Panc1 (cell line): Measurements from ENCODE around the gene DYNLL2. TPM values are rescaled to one million over a fixed set of nuclear protein-coding genes. Genes with fewer than 3 reads are reported as not detected.
"Not testable (repeated sequence)": the region's sequence is repeated elsewhere in the genome, so short reads cannot be mapped to it uniquely, and the experiment has no call there.

ENCODE experiments used
- ATAC-seq: fragments of 200-7000 bp; cut with Tn5 transposase; 2 replicates; pipeline ENCODE4 v1.9.1; 2020; ENCODE audit warnings: mild to moderate bottlenecking, moderate library complexity
- BruUV-seq: library from RNA; stranded (reverse); fragments of 400-500 nt; replicated peaks from 2 replicates; lab custom pipeline; 2021; lab: Mats Ljungman, UMichigan
- CTCF ChIA-PET: fragments of 300-600 bp; sonication (Branson Sonifier 250); formaldehyde crosslinking; loops from one replicate; lab custom pipeline; 2022; ENCODE audit warnings: antibody characterized with exemption; lab: Charles Lee
- POLR2A ChIA-PET: fragments of 300-600 bp; sonication (Branson Sonifier 250); formaldehyde crosslinking; loops from one replicate; lab custom pipeline; 2022; ENCODE audit warnings: antibody characterized with exemption; lab: Charles Lee
- DNase-seq: peaks from one replicate; pipeline ENCODE4 v3.0.0-alpha.2; 2010; ENCODE audit warnings: low read depth, low spot score
- H3K27ac ChIP-seq: 2 replicates; pipeline ENCODE4 v1.5.1; 2011; ENCODE audit warnings: mild to moderate bottlenecking, low read length, inconsistent platforms
- H3K27me3 ChIP-seq: fragments of 200-500 bp; sonication (Bioruptor generic); 2 replicates; pipeline ENCODE4 v1.6.0; 2014; ENCODE audit warnings: low read length, inconsistent platforms; ENCODE audit not compliant: control insufficient read depth, insufficient read depth
- H3K36me3 ChIP-seq: fragments of 200-500 bp; sonication (Bioruptor generic); 2 replicates; pipeline ENCODE4 v1.5.1; 2014; ENCODE audit warnings: inconsistent platforms, mild to moderate bottlenecking, low read length, moderate library complexity; ENCODE audit not compliant: control insufficient read depth, insufficient read depth
- H3K4me1 ChIP-seq: 2 replicates; pipeline ENCODE4 v1.5.1; 2011; ENCODE audit warnings: inconsistent platforms, mild to moderate bottlenecking, low read length, moderate library complexity; ENCODE audit not compliant: control insufficient read depth, insufficient read depth
- H3K4me3 ChIP-seq, 2 experiments: 2 replicates each; pipeline ENCODE4 v1.5.1; 2011 to 2012; ENCODE audit warnings: low read depth in 2 of 2, low read length in 2 of 2, mild to moderate bottlenecking in 2 of 2, inconsistent platforms in 1 of 2, moderate library complexity in 1 of 2
- H3K9me3 ChIP-seq: fragments of 200-500 bp; sonication (Bioruptor generic); 2 replicates; pipeline ENCODE4 v1.5.1; 2014; ENCODE audit warnings: low read depth, mild to moderate bottlenecking, inconsistent platforms, low read length, moderate library complexity; ENCODE audit not compliant: control insufficient read depth, insufficient read depth
- CTCF ChIP-seq: fragments of 450-650 bp; IDR thresholded peaks from 2 replicates; pipeline ENCODE4 v1.5.1; 2017; ENCODE audit warnings: mild to moderate bottlenecking
- POLR2AphosphoS5 ChIP-seq: IDR thresholded peaks from 2 replicates; pipeline ENCODE4 v1.6.1; 2012; ENCODE audit warnings: mild to moderate bottlenecking, low read depth, low read length, moderate library complexity
- REST ChIP-seq, 2 experiments: IDR thresholded peaks; 2 replicates each; pipeline ENCODE4 v1.6.1; 2011 to 2012; ENCODE audit warnings: low read depth in 2 of 2, control low read depth in 1 of 2, low read length in 1 of 2, mild to moderate bottlenecking in 1 of 2, moderate library complexity in 1 of 2; ENCODE audit not compliant: insufficient read depth in 1 of 2
- SIN3A ChIP-seq: IDR thresholded peaks from 2 replicates; pipeline ENCODE4 v1.6.1; 2012; ENCODE audit warnings: low read depth, mild to moderate bottlenecking, low read length, moderate library complexity, borderline replicate concordance; ENCODE audit not compliant: insufficient read depth
- TCF7L2 ChIP-seq: IDR thresholded peaks from 2 replicates; pipeline ENCODE4 v1.6.1; 2011; ENCODE audit warnings: mild to moderate bottlenecking, low read depth, low read length, inconsistent platforms
- in situ Hi-C: cut with HindIII; loops from 2 replicates; pipeline ENCODE4 v1.10.0; 2016; ENCODE audit warnings: low sequenced_read_pairs, low pct_unique_long_range_greater_than_20kb
- intact Hi-C: fragments of 100-400 bp; cut with micrococcal nuclease; formaldehyde crosslinking; loops from one replicate; pipeline ENCODE4 v1.10.0; 2022; ENCODE audit not compliant: unreplicated experiment
- total RNA-seq: library from RNA; stranded (reverse); gene quantifications from one replicate; pipeline ENCODE4 v1.2.1, GENCODE V29; 2021; ENCODE audit not compliant: unreplicated experiment

DYNLL2 gene
- total RNA-seq, 1 experiment from 2014 or later = 19.8 TPM

DNA sequence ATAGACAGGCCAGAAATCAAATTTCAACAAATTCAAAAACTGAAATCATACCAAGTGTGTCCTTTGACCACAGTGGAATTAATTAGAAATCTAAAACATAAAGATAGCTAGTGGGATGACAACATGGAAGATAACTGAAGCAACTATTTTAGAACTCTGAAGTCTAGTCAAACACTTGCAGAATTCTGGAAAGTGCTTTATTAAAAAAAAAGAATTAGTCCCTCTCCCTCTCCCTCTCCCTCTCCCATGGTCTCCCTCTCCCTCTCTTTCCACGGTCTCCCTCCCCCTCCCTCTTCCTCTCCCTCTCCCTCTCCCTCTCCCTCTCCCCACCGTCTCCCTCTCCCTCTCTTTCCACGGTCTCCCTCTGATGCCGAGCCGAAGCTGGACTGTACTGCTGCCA, 58.3 kb downstream of the DYNLL2 start:
- no peak for TF ChIP-seq REST (IDR thresholded peaks at IDR 0.05; ENCODE audit: insufficient read depth in 1 of 2, low read depth in 2 of 2, low read length in 1 of 2)
- TF ChIP-seq SIN3A = no peak
- no peak for TF ChIP-seq TCF7L2
- no peak for TF ChIP-seq CTCF
- TF ChIP-seq POLR2AphosphoS5 = no peak
- H3K9me3 ChIP-seq = peaks cover 9% of the 10 kb centered on the region; the same call in 1 of the 2 replicates
- no peak overlapping the region for H3K4me3 ChIP-seq
- POLR2A ChIA-PET = no interaction called here
- H3K4me1 ChIP-seq = no peaks in the 10 kb centered on the region
- peaks cover 44% of the 10 kb centered on the region for H3K27me3 ChIP-seq
- CTCF ChIA-PET = no interaction called here
- no peaks in the 10 kb centered on the region for H3K36me3 ChIP-seq
- DNase-seq (no peak), ATAC-seq (no peak)
- BruUV-seq = no TSS peak
- in situ Hi-C loops = no loop called here
- intact Hi-C loops = no loop called here
- no peak overlapping the region for H3K27ac ChIP-seq

- BruUV-seq = not testable (repeated sequence)
These were observed 60.1 kb downstream of the DYNLL2 start for GRCh38 chr17:58143335-58143734.

DNA sequence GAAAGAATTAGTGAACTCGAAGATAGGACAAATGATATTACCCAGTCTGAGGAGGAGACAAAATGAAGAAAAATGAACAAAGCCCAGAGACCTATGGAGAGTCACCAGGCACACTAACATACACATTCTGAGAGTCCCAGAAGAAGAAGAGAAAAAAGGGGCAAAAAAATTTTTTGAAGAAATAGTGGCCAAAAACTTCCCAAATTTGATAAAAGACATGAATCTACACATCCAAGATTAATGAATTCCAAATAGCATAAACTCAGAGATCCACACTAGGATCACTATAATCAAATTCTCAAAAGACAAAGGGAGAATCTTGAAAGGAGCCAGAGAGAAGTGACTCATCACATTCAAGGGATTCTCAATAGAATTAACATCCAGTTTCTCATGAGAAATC, 61.6 kb downstream of the DYNLL2 start:
- BruUV-seq = no TSS peak
- in situ Hi-C loops = no loop called here
- no peak for ATAC-seq
- DNase-seq = no peak
- POLR2A ChIA-PET = interaction anchor here (0.5 kb wide), 1 partner anchor 73 kb away, joined by 6 read pairs; no protein-coding TSS in a partner anchor
- H3K4me3 ChIP-seq = no peak overlapping the region
- peaks cover 41% of the 10 kb centered on the region for H3K27me3 ChIP-seq
- no peaks in the 10 kb centered on the region for H3K36me3 ChIP-seq
- H3K4me1 ChIP-seq = no peaks in the 10 kb centered on the region
- CTCF ChIA-PET = no interaction called here
- no peak overlapping the region for H3K27ac ChIP-seq
- peaks cover 9% of the 10 kb centered on the region; the same call in 1 of the 2 replicates for H3K9me3 ChIP-seq
- intact Hi-C loops = no loop called here
- TF ChIP-seq SIN3A (no peak), CTCF (no peak), REST (IDR thresholded peaks at IDR 0.05; ENCODE audit: insufficient read depth in 1 of 2, low read depth in 2 of 2, low read length in 1 of 2) (no peak), POLR2AphosphoS5 (no peak), TCF7L2 (no peak)

More at GRCh38 chr17:58143335-58143734, 60.1 kb downstream of the DYNLL2 start:
- intact Hi-C loops, POLR2A ChIA-PET, H3K4me1 ChIP-seq, ATAC-seq, H3K36me3 ChIP-seq, H3K4me3 ChIP-seq, H3K27ac ChIP-seq, in situ Hi-C loops, DNase-seq, CTCF ChIA-PET, H3K9me3 ChIP-seq: not testable (repeated sequence)
- H3K27me3 ChIP-seq = peaks cover 35% of the 10 kb centered on the region
